Activated B cell treated with CpG ODN at 0.5 μM for 24 hours (primary cell): ENCODE results near the gene CACNB1. TPM values are rescaled to one million over a fixed set of nuclear protein-coding genes. Genes with fewer than 3 reads are reported as not detected.

ENCODE experiments used
- ATAC-seq: fragments of 200-7000 bp; cut with Tn5 transposase; one replicate; pipeline ENCODE4 v1.10.0; 2021; ENCODE audit warnings: low read depth, mild to moderate bottlenecking, moderate library complexity
- CTCF ChIA-PET: fragments of 350-600 bp; sonication (Branson Sonifier 250); formaldehyde crosslinking; loops from one replicate; lab custom pipeline; 2021; ENCODE audit warnings: antibody characterized with exemption; lab: Charles Lee
- POLR2A ChIA-PET: fragments of 350-600 bp; sonication (Branson Sonifier 250); formaldehyde crosslinking; loops from one replicate; lab custom pipeline; 2021; ENCODE audit warnings: antibody characterized with exemption; lab: Charles Lee
- DNase-seq: peaks from one replicate; pipeline ENCODE4 v3.0.0; 2022
- H3K27ac Mint-ChIP-seq: one replicate; pipeline ENCODE4 v1.8.0; 2020; ENCODE audit warnings: mixed read lengths
- H3K27me3 Mint-ChIP-seq: one replicate; pipeline ENCODE4 v1.8.0; 2021; ENCODE audit warnings: mixed read lengths
- H3K36me3 Mint-ChIP-seq: one replicate; pipeline ENCODE4 v1.8.0; 2021; ENCODE audit warnings: low read depth, mixed read lengths
- H3K4me1 Mint-ChIP-seq: one replicate; pipeline ENCODE4 v1.8.0; 2021; ENCODE audit warnings: mixed read lengths
- H3K4me3 Mint-ChIP-seq: one replicate; pipeline ENCODE4 v1.8.0; 2020; ENCODE audit warnings: mild to moderate bottlenecking, mixed read lengths
- H3K9me3 Mint-ChIP-seq: one replicate; pipeline ENCODE4 v1.8.0; 2020; ENCODE audit warnings: mixed read lengths
- CTCF ChIP-seq: fragments of 200-600 bp; IDR thresholded peaks from one replicate; pipeline ENCODE4 v1.8.0; 2022; ENCODE audit warnings: antibody characterized with exemption, mild to moderate bottlenecking
- intact Hi-C: fragments of 100-400 bp; cut with micrococcal nuclease; formaldehyde crosslinking; loops from one replicate; pipeline ENCODE4 v1.15.1; 2024
- total RNA-seq: library from RNA; stranded (reverse); gene quantifications from 2 replicates; pipeline ENCODE4 v1.2.3, GENCODE V29; 2022

CACNB1 gene
- total RNA-seq, 1 donor from 2014 or later, result 5.7 TPM

- POLR2A ChIA-PET, result no interaction called here
- ATAC-seq (no peak), DNase-seq (no peak)
- intact Hi-C loops, result no loop called here
- no peak for TF ChIP-seq CTCF
- no peaks in the 10 kb centered on the region for H3K9me3 Mint-ChIP-seq
- H3K4me1 Mint-ChIP-seq, result peaks cover 20% of the 10 kb centered on the region
- H3K4me3 Mint-ChIP-seq, result no peak overlapping the region
- CTCF ChIA-PET, result interaction anchor here (2.2 kb wide), 1 partner anchor 29 kb away, joined by 6 read pairs; no protein-coding TSS in a partner anchor
- no peak overlapping the region for H3K27ac Mint-ChIP-seq
- H3K27me3 Mint-ChIP-seq, result no peaks in the 10 kb centered on the region
- peaks cover 1% of the 10 kb centered on the region for H3K36me3 Mint-ChIP-seq
Measured at GRCh38 chr17:39193346-39193745, 4.1 kb downstream of the CACNB1 start.

GRCh38 chr17:39192901-39193300, 4.6 kb downstream of the CACNB1 start:
- peaks cover 16% of the 10 kb centered on the region for H3K4me1 Mint-ChIP-seq
- intact Hi-C loops, result no loop called here
- peaks cover 4% of the 10 kb centered on the region for H3K36me3 Mint-ChIP-seq
- no peak for TF ChIP-seq CTCF
- CTCF ChIA-PET, result no interaction called here
- H3K27ac Mint-ChIP-seq, result no peak overlapping the region
- ATAC-seq (no peak), DNase-seq (no peak)
- no peaks in the 10 kb centered on the region for H3K9me3 Mint-ChIP-seq
- H3K27me3 Mint-ChIP-seq, result no peaks in the 10 kb centered on the region
- POLR2A ChIA-PET, result no interaction called here
- H3K4me3 Mint-ChIP-seq, result no peak overlapping the region

GRCh38 chr17:39191750-39192510, 5.5 kb downstream of the CACNB1 start:
- no peak for ATAC-seq
- no peak for DNase-seq
- Mint-ChIP-seq H3K4me3 (no peak overlapping the region), H3K27me3 (no peaks in the 10 kb centered on the region), H3K9me3 (no peaks in the 10 kb centered on the region), H3K4me1 (peaks cover 14% of the 10 kb centered on the region), H3K27ac (no peak overlapping the region), H3K36me3 (peaks cover 4% of the 10 kb centered on the region)
- intact Hi-C loops, result no loop called here
- TF ChIP-seq CTCF, result no peak
- CTCF ChIA-PET, result no interaction called here
- POLR2A ChIA-PET, result interaction anchor here (0.9 kb wide), 1 partner anchor 12 kb away, joined by 3 read pairs; no protein-coding TSS in a partner anchor

GRCh38 chr17:39187152-39187830, 10.2 kb downstream of the CACNB1 start:
- H3K36me3 Mint-ChIP-seq, result peaks cover 8% of the 10 kb centered on the region
- H3K27me3 Mint-ChIP-seq, result no peaks in the 10 kb centered on the region
- TF ChIP-seq CTCF, result no peak
- H3K4me3 Mint-ChIP-seq, result no peak overlapping the region
- H3K27ac Mint-ChIP-seq, result no peak overlapping the region
- ChIA-PET CTCF (no interaction called here), POLR2A (interaction anchor here (1.4 kb wide), 1 partner anchor 13 kb away, joined by 6 read pairs; the partner anchor contains the start of gene RPL19)
- intact Hi-C loops, result no loop called here
- H3K4me1 Mint-ChIP-seq, result no peaks in the 10 kb centered on the region
- ATAC-seq (no peak), DNase-seq (no peak)
- no peaks in the 10 kb centered on the region for H3K9me3 Mint-ChIP-seq

- intact Hi-C loops, result no loop called here
Measured at GRCh38 chr17:39186481-39187002, 10.9 kb downstream of the CACNB1 start.

More at GRCh38 chr17:39186481-39187002, 10.9 kb downstream of the CACNB1 start:
- POLR2A ChIA-PET, result interaction anchor here (1.4 kb wide), 1 partner anchor 13 kb away, joined by 6 read pairs; the partner anchor contains the start of gene RPL19
- Mint-ChIP-seq H3K27me3 (no peaks in the 10 kb centered on the region), H3K36me3 (peaks cover 8% of the 10 kb centered on the region), H3K4me3 (no peak overlapping the region), H3K4me1 (no peaks in the 10 kb centered on the region), H3K9me3 (no peaks in the 10 kb centered on the region), H3K27ac (no peak overlapping the region)
- CTCF ChIA-PET, result interaction anchor here (0.7 to 1.3 kb wide), 2 partner anchors 22 to 101 kb away, joined by 3 read pairs; no protein-coding TSS in a partner anchor
- DNase-seq (no peak), ATAC-seq (no peak)
- TF ChIP-seq CTCF, result no peak
